HEK293 (cell line): ENCODE results near the gene TALDO1.

Source experiments
- CTCF ChIA-PET: fragments of 350-600 bp; formaldehyde crosslinking; extraction: SDS; loops from one replicate; lab custom pipeline; 2021; ENCODE audit warnings: antibody characterized with exemption; lab: Yijun Ruan, JAX
- POLR2A ChIA-PET: fragments of 300-600 bp; formaldehyde crosslinking; extraction: SDS; loops from one replicate; lab custom pipeline; 2020; ENCODE audit warnings: antibody characterized with exemption, inconsistent platforms; lab: Yijun Ruan, JAX
- H3K27ac ChIP-seq: fragments of 200-500 bp; sonication (Bioruptor generic); 2 replicates; pipeline ENCODE4 v1.5.1; 2014; ENCODE audit warnings: low read depth, low read length, control low read depth, inconsistent platforms; ENCODE audit errors: extremely low read depth
- H3K36me3 ChIP-seq, 2 experiments: fragments of 200-500 bp in 1 of 2; sonication (Bioruptor generic) in 1 of 2; 1 replicate in 1 of 2; 2 replicates in 1 of 2; pipeline ENCODE4 v1.5.1; 2014 to 2017; ENCODE audit warnings: inconsistent platforms in 2 of 2, low read length in 2 of 2; ENCODE audit not compliant: control insufficient read depth in 2 of 2, insufficient read depth in 1 of 2
- H3K4me1 ChIP-seq: fragments of 200-500 bp; sonication (Bioruptor generic); 2 replicates; pipeline ENCODE4 v1.5.1; 2014; ENCODE audit warnings: mild to moderate bottlenecking, low read length, inconsistent platforms; ENCODE audit not compliant: control insufficient read depth, insufficient read depth
- H3K4me3 ChIP-seq: 2 replicates; pipeline ENCODE4 v1.5.1; 2011; ENCODE audit warnings: low read depth, mild to moderate bottlenecking, control low read depth, low read length, moderate library complexity
- H3K9me3 ChIP-seq: fragments of 200-500 bp; sonication (Bioruptor generic); 2 replicates; pipeline ENCODE4 v1.5.1; 2014; ENCODE audit warnings: low read depth, low read length, inconsistent platforms; ENCODE audit not compliant: control insufficient read depth, insufficient read depth
- BCL11B ChIP-seq: fragments of 450-650 bp; formaldehyde crosslinking; IDR thresholded peaks from 2 replicates; pipeline ENCODE4 v1.5.1; 2016; ENCODE audit warnings: low read depth, missing biosample characterization, missing genetic modification characterization
- CTCF ChIP-seq: fragments of 450-650 bp; formaldehyde crosslinking; IDR thresholded peaks from 2 replicates; pipeline ENCODE4 v1.5.1; 2016; ENCODE audit warnings: missing biosample characterization, missing genetic modification characterization
- ELK4 ChIP-seq: IDR thresholded peaks from 2 replicates; pipeline ENCODE4 v1.6.1; 2011; ENCODE audit warnings: mild to moderate bottlenecking, low read depth, low read length, borderline replicate concordance
- HIC1 ChIP-seq: fragments of 450-650 bp; formaldehyde crosslinking; IDR thresholded peaks from 2 replicates; pipeline ENCODE4 v1.5.1; 2016; ENCODE audit warnings: missing biosample characterization, missing genetic modification characterization
- ZBTB49 ChIP-seq: fragments of 450-650 bp; formaldehyde crosslinking; IDR thresholded peaks from 2 replicates; pipeline ENCODE4 v1.5.1; 2016; ENCODE audit warnings: missing biosample characterization, missing genetic modification characterization, low read depth
- ZFHX2 ChIP-seq: fragments of 450-650 bp; formaldehyde crosslinking; conservative IDR thresholded peaks from 2 replicates; pipeline ENCODE4 v1.5.1; 2016; ENCODE audit warnings: missing biosample characterization, missing genetic modification characterization
- ZFP3 ChIP-seq: fragments of 450-650 bp; formaldehyde crosslinking; IDR thresholded peaks from 2 replicates; pipeline ENCODE4 v1.5.1; 2016; ENCODE audit warnings: low read depth, missing biosample characterization, missing genetic modification characterization
- ZNF280C ChIP-seq: fragments of 450-650 bp; formaldehyde crosslinking; IDR thresholded peaks from 2 replicates; pipeline ENCODE4 v1.5.1; 2016; ENCODE audit warnings: missing biosample characterization, missing genetic modification characterization
- ZNF335 ChIP-seq: fragments of 450-650 bp; formaldehyde crosslinking; conservative IDR thresholded peaks from 2 replicates; pipeline ENCODE4 v1.5.1; 2016; ENCODE audit warnings: missing biosample characterization, missing genetic modification characterization
- ZNF391 ChIP-seq: fragments of 450-650 bp; formaldehyde crosslinking; IDR thresholded peaks from 2 replicates; pipeline ENCODE4 v1.5.1; 2016; ENCODE audit warnings: low read depth, missing biosample characterization, missing genetic modification characterization, borderline replicate concordance
- ZNF433 ChIP-seq: fragments of 450-650 bp; formaldehyde crosslinking; IDR thresholded peaks from 2 replicates; pipeline ENCODE4 v1.5.1; 2016; ENCODE audit warnings: missing biosample characterization, missing genetic modification characterization, low read depth
- ZNF449 ChIP-seq: fragments of 450-650 bp; formaldehyde crosslinking; IDR thresholded peaks from 2 replicates; pipeline ENCODE4 v1.5.1; 2017; ENCODE audit warnings: missing biosample characterization, mild to moderate bottlenecking, missing genetic modification characterization, moderate library complexity
- ZNF501 ChIP-seq: fragments of 450-650 bp; formaldehyde crosslinking; IDR thresholded peaks from 2 replicates; pipeline ENCODE4 v1.5.1; 2016; ENCODE audit warnings: missing biosample characterization, missing genetic modification characterization
- ZNF530 ChIP-seq: fragments of 450-650 bp; formaldehyde crosslinking; IDR thresholded peaks from 2 replicates; pipeline ENCODE4 v1.5.1; 2016; ENCODE audit warnings: low read depth, missing biosample characterization, missing genetic modification characterization
- ZNF623 ChIP-seq: fragments of 450-650 bp; formaldehyde crosslinking; IDR thresholded peaks from 2 replicates; pipeline ENCODE4 v1.5.1; 2016; ENCODE audit warnings: missing biosample characterization, missing genetic modification characterization
- ZNF660 ChIP-seq: fragments of 450-650 bp; IDR thresholded peaks from 2 replicates; pipeline ENCODE4 v1.5.1; 2018; ENCODE audit warnings: missing biosample characterization, mild to moderate bottlenecking, missing genetic modification characterization
- ZNF792 ChIP-seq: fragments of 450-650 bp; formaldehyde crosslinking; IDR thresholded peaks from 2 replicates; pipeline ENCODE4 v1.5.1; 2016; ENCODE audit warnings: missing biosample characterization, missing genetic modification characterization

TALDO1 gene

GRCh38 chr11:794013-794765 is 46.9 kb downstream of the TALDO1 start:
- H3K27ac ChIP-seq: no peak overlapping the region
- ChIA-PET POLR2A (interaction anchor here (0.9 kb wide), 1 partner anchor 11 kb away, joined by 4 read pairs; no protein-coding TSS in a partner anchor), CTCF (no interaction called here)
- no peaks in the 10 kb centered on the region for H3K9me3 ChIP-seq
- no peak for TF ChIP-seq ZNF433
- TF ChIP-seq ZFHX2 (tag by site-specific recombination): peak; percentile 30
- H3K36me3 ChIP-seq: peaks cover 0 to 37% of the 10 kb centered on the region in 2 experiments; a peak in 1 of 3 replicates
- peaks cover 6% of the 10 kb centered on the region for H3K4me1 ChIP-seq
- no peak overlapping the region for H3K4me3 ChIP-seq

GRCh38 chr11:794766-795633 is 47.7 kb downstream of the TALDO1 start:
- POLR2A ChIA-PET: interaction anchor here (0.5 to 1.7 kb wide), 4 partner anchors 17 to 71 kb away, joined by 3 to 4 read pairs (median 3); partner anchors contain the start of gene PNPLA2
- no peak overlapping the region for H3K27ac ChIP-seq
- peaks cover 6% of the 10 kb centered on the region for H3K4me1 ChIP-seq
- CTCF ChIA-PET: interaction anchor here (0.7 kb wide), 1 partner anchor 67 kb away, joined by 4 read pairs; no protein-coding TSS in a partner anchor
- peaks cover 0 to 45% of the 10 kb centered on the region in 2 experiments; a peak in 1 of 3 replicates for H3K36me3 ChIP-seq
- no peak overlapping the region; the same call in 1 of the 2 replicates for H3K4me3 ChIP-seq
- H3K9me3 ChIP-seq: no peaks in the 10 kb centered on the region
- TF ChIP-seq ZNF660 (no peak), ZNF449 (tag by site-specific recombination) (no peak), ZNF530 (no peak), HIC1 (tag by site-specific recombination) (peak; percentile 52; the same call in 1 of the 2 replicates), ZNF335 (tag by site-specific recombination) (no peak), ZBTB49 (tag by site-specific recombination) (no peak), ZFP3 (tag by site-specific recombination) (no peak), ZNF391 (tag by site-specific recombination) (no peak), ZNF280C (no peak), ZNF792 (tag by site-specific recombination) (no peak), CTCF (tag by site-specific recombination) (no peak), ZNF623 (tag by site-specific recombination) (no peak), ZNF501 (tag by site-specific recombination) (no peak), ELK4 (no peak), BCL11B (tag by site-specific recombination) (0 out of 2 replicates have a peak, but pooled peaks have one; percentile 19)
